ENCODE data around the gene BIN1. TPM values are rescaled to one million over a fixed set of nuclear protein-coding genes. Genes with fewer than 3 reads are reported as not detected.

Gene BIN1
- total and polyA plus RNA-seq, 2 donors (not counting 1 experiment from before 2014, with no cell fraction given): 90.6 to 92.3 TPM

GRCh38 chr2:127007652-127008051, 99.3 kb downstream of the BIN1 start:
- Mint-ChIP-seq H3K27me3 (peaks cover 39% of the 10 kb centered on the region), H3K4me1 (no peaks in the 10 kb centered on the region), H3K4me3 (no peak overlapping the region), H3K27ac (no peak overlapping the region), H3K9me3 (ENCODE audit: insufficient read depth) (no peaks in the 10 kb centered on the region)
- H3K4me3 ChIP-seq (ENCODE audit: control extremely low read depth in 1 of 5, extremely low read depth in 1 of 5, insufficient read depth in 1 of 5, low read depth in 2 of 5, low read length in 4 of 5): no peak overlapping the region
- TF ChIP-seq, protein P1, sequence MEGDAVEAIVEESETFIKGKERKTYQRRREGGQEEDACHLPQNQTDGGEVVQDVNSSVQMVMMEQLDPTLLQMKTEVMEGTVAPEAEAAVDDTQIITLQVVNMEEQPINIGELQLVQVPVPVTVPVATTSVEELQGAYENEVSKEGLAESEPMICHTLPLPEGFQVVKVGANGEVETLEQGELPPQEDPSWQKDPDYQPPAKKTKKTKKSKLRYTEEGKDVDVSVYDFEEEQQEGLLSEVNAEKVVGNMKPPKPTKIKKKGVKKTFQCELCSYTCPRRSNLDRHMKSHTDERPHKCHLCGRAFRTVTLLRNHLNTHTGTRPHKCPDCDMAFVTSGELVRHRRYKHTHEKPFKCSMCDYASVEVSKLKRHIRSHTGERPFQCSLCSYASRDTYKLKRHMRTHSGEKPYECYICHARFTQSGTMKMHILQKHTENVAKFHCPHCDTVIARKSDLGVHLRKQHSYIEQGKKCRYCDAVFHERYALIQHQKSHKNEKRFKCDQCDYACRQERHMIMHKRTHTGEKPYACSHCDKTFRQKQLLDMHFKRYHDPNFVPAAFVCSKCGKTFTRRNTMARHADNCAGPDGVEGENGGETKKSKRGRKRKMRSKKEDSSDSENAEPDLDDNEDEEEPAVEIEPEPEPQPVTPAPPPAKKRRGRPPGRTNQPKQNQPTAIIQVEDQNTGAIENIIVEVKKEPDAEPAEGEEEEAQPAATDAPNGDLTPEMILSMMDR (IDR thresholded peaks at IDR 0.05): no peak
- no peak for TF ChIP-seq EZH2 (IDR thresholded peaks at IDR 0.05; ENCODE audit: borderline replicate concordance, insufficient read depth, low read depth, low read length, poor library complexity, severe bottlenecking)
- H3K4me1 ChIP-seq (ENCODE audit: control insufficient read depth in 2 of 2, insufficient read depth in 2 of 2, low read length in 2 of 2): no peaks in the 10 kb centered on the region
- H3K79me2 ChIP-seq (ENCODE audit: control insufficient read depth, insufficient read depth, low read length): no peaks in the 10 kb centered on the region
- POLR2A ChIA-PET: no interaction called here
- peaks cover 0 to 6% (median 3%) of the 10 kb centered on the region in 4 experiments for H3K27me3 ChIP-seq (replicated peaks in 1 of 4; ENCODE audit: control extremely low read depth in 1 of 4, control insufficient read depth in 3 of 4, insufficient read depth in 4 of 4, low read length in 3 of 4)
- intact Hi-C loops (cut with micrococcal nuclease): no loop called here
- H3K4me2 ChIP-seq (replicated peaks; ENCODE audit: low read depth, low read length, poor library complexity, severe bottlenecking): no peak overlapping the region
- H3K9me3 ChIP-seq (ENCODE audit: control extremely low read depth in 1 of 3, control insufficient read depth in 2 of 3, insufficient read depth in 1 of 3, low read length in 2 of 3): no peaks in the 10 kb centered on the region
- H3K36me3 ChIP-seq (replicated peaks in 1 of 2; ENCODE audit: control extremely low read depth in 1 of 2, control insufficient read depth in 1 of 2, extremely low read depth in 1 of 2, insufficient read depth in 2 of 2, low read length in 1 of 2): no peaks in the 10 kb centered on the region
- H3K9ac ChIP-seq (ENCODE audit: low read length): no peak overlapping the region
- DNase-seq: no peak
- no peak overlapping the region for H3K27ac ChIP-seq (ENCODE audit: low read length in 2 of 2)
- no peak overlapping the region for H2AFZ ChIP-seq (ENCODE audit: insufficient read depth, low read depth, low read length, poor library complexity, severe bottlenecking)
- no CpG with 5 or more reads among the region's 3 CpGs for WGBS (ENCODE audit: insufficient coverage)
- CTCF ChIA-PET: no interaction called here
- no peak for ATAC-seq (ENCODE audit: low read depth)
- H4K20me1 ChIP-seq (ENCODE audit: control insufficient read depth, insufficient read depth, low read length, poor library complexity, severe bottlenecking): no peaks in the 10 kb centered on the region

DNA sequence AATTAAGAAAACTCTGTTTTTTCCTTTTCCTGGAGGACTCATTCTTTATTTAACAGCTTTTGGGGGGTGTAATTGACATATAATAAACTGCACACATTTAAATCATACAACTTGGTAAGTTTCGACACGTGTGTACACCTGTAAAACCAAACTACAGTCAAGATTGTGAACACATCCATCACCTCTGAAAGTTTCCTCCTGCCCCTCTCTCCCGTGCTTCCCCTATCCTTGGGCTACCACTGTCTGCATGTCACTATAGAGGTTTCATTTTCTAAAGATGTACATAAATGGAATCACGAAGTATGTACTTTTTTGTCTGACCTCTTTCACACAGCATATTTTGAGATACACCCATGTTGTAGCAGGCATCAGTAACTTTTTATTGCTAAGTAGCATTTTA, 100.0 kb downstream of the BIN1 start:
- no peak overlapping the region for H3K27ac ChIP-seq (ENCODE audit: low read length in 2 of 2)
- no peaks in the 10 kb centered on the region for H4K20me1 ChIP-seq (ENCODE audit: control insufficient read depth, insufficient read depth, low read length, poor library complexity, severe bottlenecking)
- Mint-ChIP-seq H3K27ac (no peak overlapping the region), H3K4me3 (no peak overlapping the region), H3K9me3 (ENCODE audit: insufficient read depth) (no peaks in the 10 kb centered on the region), H3K27me3 (peaks cover 35% of the 10 kb centered on the region), H3K4me1 (no peaks in the 10 kb centered on the region)
- no peaks in the 10 kb centered on the region for H3K79me2 ChIP-seq (ENCODE audit: control insufficient read depth, insufficient read depth, low read length)
- ChIA-PET CTCF (no interaction called here), POLR2A (no interaction called here)
- TF ChIP-seq, protein P1 (IDR thresholded peaks at IDR 0.05): no peak
- no peak for TF ChIP-seq EZH2 (IDR thresholded peaks at IDR 0.05; ENCODE audit: borderline replicate concordance, insufficient read depth, low read depth, low read length, poor library complexity, severe bottlenecking)
- intact Hi-C loops (cut with micrococcal nuclease): no loop called here
- H3K4me1 ChIP-seq (ENCODE audit: control insufficient read depth in 2 of 2, insufficient read depth in 2 of 2, low read length in 2 of 2): no peaks in the 10 kb centered on the region
- H3K9me3 ChIP-seq (ENCODE audit: control extremely low read depth in 1 of 3, control insufficient read depth in 2 of 3, insufficient read depth in 1 of 3, low read length in 2 of 3): no peaks in the 10 kb centered on the region
- DNase-seq (no peak), ATAC-seq (ENCODE audit: low read depth) (no peak)
- WGBS (ENCODE audit: insufficient coverage): no CpG with 5 or more reads among the region's 4 CpGs
- no peak overlapping the region for H3K9ac ChIP-seq (ENCODE audit: low read length)
- no peak overlapping the region for H2AFZ ChIP-seq (ENCODE audit: insufficient read depth, low read depth, low read length, poor library complexity, severe bottlenecking)
- no peaks in the 10 kb centered on the region for H3K36me3 ChIP-seq (replicated peaks in 1 of 2; ENCODE audit: control extremely low read depth in 1 of 2, control insufficient read depth in 1 of 2, extremely low read depth in 1 of 2, insufficient read depth in 2 of 2, low read length in 1 of 2)
- H3K27me3 ChIP-seq (replicated peaks in 1 of 4; ENCODE audit: control extremely low read depth in 1 of 4, control insufficient read depth in 3 of 4, insufficient read depth in 4 of 4, low read length in 3 of 4): peaks cover 0 to 6% (median 1%) of the 10 kb centered on the region in 4 experiments
- H3K4me2 ChIP-seq (replicated peaks; ENCODE audit: low read depth, low read length, poor library complexity, severe bottlenecking): no peak overlapping the region
- H3K4me3 ChIP-seq (ENCODE audit: control extremely low read depth in 1 of 5, extremely low read depth in 1 of 5, insufficient read depth in 1 of 5, low read depth in 2 of 5, low read length in 4 of 5): no peak overlapping the region
